ENCODE results near the gene RBP2.

The RBP2 gene

DNA sequence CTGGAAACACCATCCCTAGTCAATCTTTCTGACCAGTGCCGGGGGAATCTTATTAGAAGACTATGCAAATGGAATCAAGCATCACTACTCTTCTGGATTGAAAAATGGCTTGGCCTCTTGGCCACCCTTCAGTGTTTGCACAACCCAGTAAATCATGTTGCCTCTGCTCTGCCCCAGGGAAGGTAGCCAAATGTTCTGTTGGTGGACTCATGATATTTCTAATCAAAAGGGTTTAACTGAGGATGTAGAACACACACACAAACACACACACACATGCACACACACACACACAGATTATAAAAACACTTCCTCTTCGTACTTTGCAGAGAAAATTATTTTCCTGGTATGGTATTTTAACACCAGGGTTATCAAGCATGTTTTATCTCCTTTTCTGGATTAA, 7.9 kb downstream of the RBP2 start:
- TF ChIP-seq, protein P1, sequence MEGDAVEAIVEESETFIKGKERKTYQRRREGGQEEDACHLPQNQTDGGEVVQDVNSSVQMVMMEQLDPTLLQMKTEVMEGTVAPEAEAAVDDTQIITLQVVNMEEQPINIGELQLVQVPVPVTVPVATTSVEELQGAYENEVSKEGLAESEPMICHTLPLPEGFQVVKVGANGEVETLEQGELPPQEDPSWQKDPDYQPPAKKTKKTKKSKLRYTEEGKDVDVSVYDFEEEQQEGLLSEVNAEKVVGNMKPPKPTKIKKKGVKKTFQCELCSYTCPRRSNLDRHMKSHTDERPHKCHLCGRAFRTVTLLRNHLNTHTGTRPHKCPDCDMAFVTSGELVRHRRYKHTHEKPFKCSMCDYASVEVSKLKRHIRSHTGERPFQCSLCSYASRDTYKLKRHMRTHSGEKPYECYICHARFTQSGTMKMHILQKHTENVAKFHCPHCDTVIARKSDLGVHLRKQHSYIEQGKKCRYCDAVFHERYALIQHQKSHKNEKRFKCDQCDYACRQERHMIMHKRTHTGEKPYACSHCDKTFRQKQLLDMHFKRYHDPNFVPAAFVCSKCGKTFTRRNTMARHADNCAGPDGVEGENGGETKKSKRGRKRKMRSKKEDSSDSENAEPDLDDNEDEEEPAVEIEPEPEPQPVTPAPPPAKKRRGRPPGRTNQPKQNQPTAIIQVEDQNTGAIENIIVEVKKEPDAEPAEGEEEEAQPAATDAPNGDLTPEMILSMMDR (conservative IDR thresholded peaks at IDR 0.05; ENCODE audit: low read depth, low read length), result no peak
- no peak for DNase-seq (ENCODE audit: low read depth)
- H3K4me3 ChIP-seq (ENCODE audit: low read depth, low read length), result no peak overlapping the region

DNA sequence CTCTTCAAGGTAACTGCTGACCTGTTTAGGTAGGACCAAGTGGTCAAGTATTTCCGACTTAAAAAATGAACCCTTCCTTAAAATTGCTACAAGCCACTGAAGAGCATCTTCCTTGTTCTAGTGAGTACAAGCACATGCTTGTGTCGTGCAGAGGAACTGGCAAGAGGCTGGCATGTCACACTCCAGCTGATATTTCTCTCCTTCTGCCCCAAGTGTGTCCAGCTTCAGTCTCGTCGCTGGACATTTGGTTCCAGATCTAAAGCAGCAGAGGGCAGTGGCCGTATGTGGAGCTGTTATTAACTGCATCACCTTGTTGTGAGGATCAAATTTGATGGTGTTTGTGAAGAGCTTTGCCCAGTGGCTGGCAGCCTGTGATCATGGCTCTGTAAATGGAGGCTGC, 10.0 kb downstream of the RBP2 start:
- DNase-seq (ENCODE audit: low read depth), result no peak
- H3K4me3 ChIP-seq (ENCODE audit: low read depth, low read length), result no peak overlapping the region
- TF ChIP-seq, protein P1 (conservative IDR thresholded peaks at IDR 0.05; ENCODE audit: low read depth, low read length), result no peak

GRCh38 chr3:139465636-139466035, 10.7 kb downstream of the RBP2 start:
- TF ChIP-seq, protein P1 (conservative IDR thresholded peaks at IDR 0.05; ENCODE audit: low read depth, low read length), result no peak
- no peak for DNase-seq (ENCODE audit: low read depth)
- H3K4me3 ChIP-seq (ENCODE audit: low read depth, low read length), result no peak overlapping the region

DNA sequence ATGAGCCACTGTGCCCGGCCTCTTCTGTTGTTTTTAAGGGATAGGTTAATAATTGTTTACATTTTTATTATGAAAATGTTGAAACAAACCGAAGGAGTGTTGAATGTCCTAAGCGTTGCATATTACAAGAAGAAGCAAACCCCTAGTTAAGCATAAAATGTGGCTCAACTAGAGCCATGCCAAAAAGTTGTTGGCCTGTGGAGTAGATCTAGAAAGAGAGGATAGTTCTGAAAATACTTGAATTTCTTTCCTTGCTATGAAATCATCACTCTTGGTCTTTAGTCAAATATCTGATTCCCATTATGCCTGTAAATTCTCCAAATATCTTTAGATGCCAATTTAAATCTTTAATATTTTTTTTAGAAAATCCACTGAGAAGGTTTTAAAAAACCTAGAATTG, 12.8 kb downstream of the RBP2 start:
- no peak overlapping the region for H3K4me3 ChIP-seq (ENCODE audit: low read depth, low read length)
- TF ChIP-seq, protein P1 (conservative IDR thresholded peaks at IDR 0.05; ENCODE audit: low read depth, low read length), result no peak
- DNase-seq (ENCODE audit: low read depth), result no peak

GRCh38 chr3:139460529-139460928, 15.8 kb downstream of the RBP2 start:
- no peak overlapping the region for H3K4me3 ChIP-seq (ENCODE audit: low read depth, low read length)
- TF ChIP-seq, protein P1 (conservative IDR thresholded peaks at IDR 0.05; ENCODE audit: low read depth, low read length), result no peak
- DNase-seq (ENCODE audit: low read depth), result no peak

- no peak overlapping the region for H3K4me3 ChIP-seq (ENCODE audit: low read depth, low read length)
- TF ChIP-seq, protein P1 (conservative IDR thresholded peaks at IDR 0.05; ENCODE audit: low read depth, low read length), result no peak
- DNase-seq (ENCODE audit: low read depth), result no peak
These were observed 16.2 kb downstream of the RBP2 start for GRCh38 chr3:139460076-139460475.

DNA sequence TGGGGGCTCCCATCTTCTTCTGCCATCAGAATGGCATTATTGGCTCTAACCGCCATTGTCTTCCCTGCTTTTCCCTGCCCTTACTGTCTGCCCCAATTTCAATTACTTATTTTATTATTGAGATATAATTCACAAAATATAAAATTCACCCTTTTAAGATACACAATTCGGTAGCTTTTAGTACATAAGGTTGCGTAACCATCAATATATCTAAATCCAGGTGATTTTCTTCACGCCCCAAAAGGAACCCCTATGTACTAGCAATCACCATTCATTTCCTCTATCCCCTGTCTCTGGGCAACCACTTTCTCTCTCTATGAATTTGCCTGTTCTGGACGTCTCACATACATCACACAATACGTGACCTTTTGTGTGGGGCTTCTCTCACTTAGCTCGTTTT, 18.0 kb downstream of the RBP2 start:
- TF ChIP-seq, protein P1 (conservative IDR thresholded peaks at IDR 0.05; ENCODE audit: low read depth, low read length), result no peak
- H3K4me3 ChIP-seq (ENCODE audit: low read depth, low read length), result no peak overlapping the region
- DNase-seq (ENCODE audit: low read depth), result no peak

Measured in choroid plexus epithelial cell (primary cell).